K562 (cell line): Measurements from ENCODE around the gene CLCNKB. TPM values are rescaled to one million over a fixed set of nuclear protein-coding genes. Genes with fewer than 3 reads are reported as not detected.
A peak's percentile ranks its signal among the peaks of the same experiment; 100 is the strongest.

Source experiments
- ATF1 ChIP-seq, 2 experiments: fragments of 450-650 bp in 1 of 2; IDR thresholded peaks; 2 replicates each; pipeline ENCODE4 v1.6.1; 2016; ENCODE audit warnings: missing compliant biosample characterization in 1 of 2, missing genetic modification characterization in 1 of 2
- CBX3 ChIP-seq, 2 experiments: IDR thresholded peaks; 1 replicate in 1 of 2; 2 replicates in 1 of 2; pipeline ENCODE4 v1.6.1; 2012; ENCODE audit warnings: inconsistent platforms in 2 of 2, low read length in 2 of 2, borderline replicate concordance in 1 of 2, control low read depth in 1 of 2
- DPF2 ChIP-seq: fragments of 450-650 bp; IDR thresholded peaks from 2 replicates; pipeline ENCODE4 v1.6.1; 2016
- E2F5 ChIP-seq: sonication (generic); formaldehyde crosslinking; IDR thresholded peaks from 2 replicates; pipeline ENCODE4 v1.8.0; 2022; ENCODE audit warnings: mild to moderate bottlenecking, missing genetic modification reagents
- FOXK1 ChIP-seq: sonication (generic); formaldehyde crosslinking; IDR thresholded peaks from 2 replicates; pipeline ENCODE4 v1.8.0; 2022; ENCODE audit warnings: missing genetic modification reagents, mild to moderate bottlenecking, borderline replicate concordance
- GTF2F1 ChIP-seq: IDR thresholded peaks from 2 replicates; pipeline ENCODE4 v1.6.1; 2011; ENCODE audit warnings: low read depth, low read length, improper control_type of control experiment
- HES1 ChIP-seq: fragments of 450-650 bp; IDR thresholded peaks from 2 replicates; pipeline ENCODE4 v1.6.1; 2016; ENCODE audit warnings: low read depth, mild to moderate bottlenecking, moderate library complexity
- NR0B1 ChIP-seq: fragments of 450-650 bp; IDR thresholded peaks from one replicate; pipeline ENCODE4 v1.6.1; 2018; ENCODE audit warnings: mild to moderate bottlenecking, moderate library complexity; ENCODE audit not compliant: partially characterized antibody
- POLR2AphosphoS5 ChIP-seq: IDR thresholded peaks from 2 replicates; pipeline ENCODE4 v1.6.1; 2011; ENCODE audit warnings: mild to moderate bottlenecking, low read depth, low read length, moderate library complexity; ENCODE audit not compliant: control insufficient read depth, insufficient read depth
- RBM14 ChIP-seq: fragments of 200-400 bp; formaldehyde crosslinking; IDR thresholded peaks from 2 replicates; pipeline ENCODE4 v1.6.1; 2018; ENCODE audit warnings: low read depth, mild to moderate bottlenecking, low read length, moderate library complexity, borderline replicate concordance; ENCODE audit not compliant: insufficient read depth
- RNF2 ChIP-seq: sonication (generic); IDR thresholded peaks from 2 replicates; pipeline ENCODE4 v1.6.1; 2016
- SMAD2 ChIP-seq: fragments of 150-350 bp; IDR thresholded peaks from 2 replicates; pipeline ENCODE4 v1.6.1; 2014; ENCODE audit warnings: low read depth, mild to moderate bottlenecking, low read length
- SMARCA5 ChIP-seq: fragments of 450-650 bp; IDR thresholded peaks from 2 replicates; pipeline ENCODE4 v1.6.1; 2016
- SOX6 ChIP-seq: fragments of 450-650 bp; IDR thresholded peaks from 2 replicates; pipeline ENCODE4 v1.6.1; 2014; ENCODE audit warnings: mild to moderate bottlenecking
- SRF ChIP-seq, 2 experiments: fragments of 250-450, 450-650 bp in 1 of 2; sonication (Bioruptor Pico) in 1 of 2; sonication (generic) in 1 of 2; formaldehyde crosslinking; IDR thresholded peaks; 2 replicates each; pipeline versions ENCODE4 v1.5.0 to v1.5.1; 2020 to 2022; ENCODE audit warnings: mild to moderate bottlenecking in 1 of 2, missing genetic modification reagents in 1 of 2
- THRB ChIP-seq: fragments of 450-650 bp; formaldehyde crosslinking; conservative IDR thresholded peaks from 2 replicates; pipeline ENCODE4 v1.4.0; 2022; ENCODE audit warnings: mild to moderate bottlenecking, missing genetic modification characterization
- TSHZ1 ChIP-seq: fragments of 250-450 bp; sonication (Bioruptor Pico); IDR thresholded peaks from 2 replicates; pipeline ENCODE4 v1.4.0; 2020; ENCODE audit warnings: mild to moderate bottlenecking, moderate library complexity
- ZNF444 ChIP-seq: fragments of 250-450 bp; sonication (Bioruptor Pico); IDR thresholded peaks from 2 replicates; pipeline ENCODE4 v1.4.0; 2020; ENCODE audit warnings: mild to moderate bottlenecking, moderate library complexity
- ZNF507 ChIP-seq: conservative IDR thresholded peaks from 2 replicates; pipeline ENCODE4 v1.6.1; 2017; ENCODE audit warnings: missing genetic modification characterization, missing compliant biosample characterization
- ZNF785 ChIP-seq: fragments of 250-450 bp; sonication (Bioruptor Pico); IDR thresholded peaks from 2 replicates; pipeline ENCODE4 v1.4.0; 2020; ENCODE audit warnings: mild to moderate bottlenecking
- polyA plus RNA-seq, 8 experiments: library from polyadenylated mRNA; depleted of rRNA in 4 of 8; stranded (reverse) in 5 of 8; unstranded in 3 of 8; fragments of >200 nt; fragmentation: Nextera tagmentation in 2 of 8; fragmentation: Illumina TruSeq in 1 of 8; extraction: Ambion mirVana in 2 of 8; extraction: Trizol in 1 of 8; gene quantifications; 2 replicates each; pipeline versions ENCODE4 v1.2.1 to v1.2.3, GENCODE V29; 2011 to 2014; ENCODE audit warnings: inconsistent platforms in 1 of 8, missing spikeins in 1 of 8
- total RNA-seq, 7 experiments: library from RNA; depleted of rRNA in 6 of 7; stranded (reverse); fragments of >200 nt in 6 of 7; fragmentation: Illumina TruSeq in 2 of 7; extraction: Trizol in 2 of 7; gene quantifications; 2 replicates each; pipeline versions ENCODE4 v1.2.1 to v1.2.3, GENCODE V29; 2011 to 2021; ENCODE audit warnings: low replicate concordance in 1 of 7

Gene CLCNKB
- total and polyA plus RNA-seq, 9 of the 15 experiments (the other 6 are each of a cell fraction or from before 2014, with no cell fraction given), result 0.08 to 1.7 (median 0.64) TPM

GRCh38 chr1:16053781-16054502, 10.4 kb downstream of the CLCNKB start (continued):
- TF ChIP-seq POLR2AphosphoS5 (peak; percentile 95), SMAD2 (no peak), CBX3 (IDR thresholded peaks at IDR 0.05; ENCODE audit: borderline replicate concordance in 1 of 2, low read length in 2 of 2) (peak in 1 of 2 experiments; percentile 39; a peak in 1 of 3 replicates), RNF2 (no peak), SOX6 (peak; percentile 45; the same call in 1 of the 2 replicates), HES1 (no peak), NR0B1 (no peak), ZNF444 (CRISPR knock-in tag) (no peak), THRB (no peak), E2F5 (no peak), ZNF507 (no peak), SRF (CRISPR knock-in tag; IDR thresholded peaks at IDR 0.05) (no peak), SMARCA5 (no peak), FOXK1 (CRISPR knock-in tag) (no peak), RBM14 (no peak), TSHZ1 (CRISPR knock-in tag) (no peak), ZNF785 (CRISPR knock-in tag) (no peak), DPF2 (peak; percentile 88), ATF1 (CRISPR knock-in tag; IDR thresholded peaks at IDR 0.05) (no peak), ATF1 (tag; IDR thresholded peaks at IDR 0.05) (peak; percentile 71), GTF2F1 (no peak)
